NB4 (cell line): Measurements from ENCODE around the gene UVRAG.

Source experiments
- POLR2A ChIP-seq: IDR thresholded peaks from 2 replicates; pipeline ENCODE4 v1.6.1; 2011; ENCODE audit warnings: mild to moderate bottlenecking; ENCODE audit not compliant: insufficient read length; ENCODE audit errors: extremely low read depth
- TF ChIP-seq, protein P1 (sequence below): IDR thresholded peaks from one replicate; pipeline ENCODE4 v1.5.1; 2012; ENCODE audit warnings: low read depth, low read length

DNA sequence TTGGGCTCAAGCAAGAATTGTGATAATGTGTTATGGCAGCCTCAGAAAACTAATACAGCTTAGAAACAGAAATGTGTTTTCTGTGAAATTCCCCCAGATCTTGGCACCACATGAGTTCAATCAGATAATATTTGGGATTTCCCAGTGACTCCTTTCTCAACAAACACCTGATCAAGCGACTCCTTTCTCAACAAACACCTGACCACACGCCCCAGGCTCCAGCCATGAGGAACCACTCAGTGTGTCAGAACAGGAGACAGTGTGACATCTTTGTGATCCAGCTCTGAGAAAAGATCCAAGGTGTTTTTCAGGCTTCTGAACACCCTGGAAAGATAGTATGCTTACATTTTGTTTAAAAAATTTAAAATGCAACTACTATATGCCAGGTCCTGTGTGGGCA lies 1.9 kb upstream of the UVRAG start:
- no peak for TF ChIP-seq POLR2A
- TF ChIP-seq, protein P1, sequence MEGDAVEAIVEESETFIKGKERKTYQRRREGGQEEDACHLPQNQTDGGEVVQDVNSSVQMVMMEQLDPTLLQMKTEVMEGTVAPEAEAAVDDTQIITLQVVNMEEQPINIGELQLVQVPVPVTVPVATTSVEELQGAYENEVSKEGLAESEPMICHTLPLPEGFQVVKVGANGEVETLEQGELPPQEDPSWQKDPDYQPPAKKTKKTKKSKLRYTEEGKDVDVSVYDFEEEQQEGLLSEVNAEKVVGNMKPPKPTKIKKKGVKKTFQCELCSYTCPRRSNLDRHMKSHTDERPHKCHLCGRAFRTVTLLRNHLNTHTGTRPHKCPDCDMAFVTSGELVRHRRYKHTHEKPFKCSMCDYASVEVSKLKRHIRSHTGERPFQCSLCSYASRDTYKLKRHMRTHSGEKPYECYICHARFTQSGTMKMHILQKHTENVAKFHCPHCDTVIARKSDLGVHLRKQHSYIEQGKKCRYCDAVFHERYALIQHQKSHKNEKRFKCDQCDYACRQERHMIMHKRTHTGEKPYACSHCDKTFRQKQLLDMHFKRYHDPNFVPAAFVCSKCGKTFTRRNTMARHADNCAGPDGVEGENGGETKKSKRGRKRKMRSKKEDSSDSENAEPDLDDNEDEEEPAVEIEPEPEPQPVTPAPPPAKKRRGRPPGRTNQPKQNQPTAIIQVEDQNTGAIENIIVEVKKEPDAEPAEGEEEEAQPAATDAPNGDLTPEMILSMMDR: no peak
